IMR-90 (cell line): ENCODE data around the gene CENPU. TPM values are rescaled to one million over a fixed set of nuclear protein-coding genes. Genes with fewer than 3 reads are reported as not detected.

Experiments
- ATAC-seq: fragments of 200-7000 bp; cut with Tn5 transposase; 2 replicates; pipeline ENCODE4 v1.9.1; 2020; ENCODE audit warnings: low read depth, mild to moderate bottlenecking, moderate library complexity
- BruUV-seq: library from RNA; stranded (reverse); fragments of 400-500 nt; replicated peaks from 2 replicates; lab custom pipeline; 2021; lab: Mats Ljungman, UMichigan
- CTCF ChIA-PET: fragments of 300-600 bp; formaldehyde crosslinking; extraction: SDS; loops from one replicate; lab custom pipeline; 2021; ENCODE audit warnings: antibody characterized with exemption; lab: Yijun Ruan, JAX
- POLR2A ChIA-PET: fragments of 300-600 bp; sonication (Branson Sonifier 250); formaldehyde crosslinking; loops from one replicate; lab custom pipeline; 2022; ENCODE audit warnings: antibody characterized with exemption; ENCODE audit not compliant: unreplicated experiment; lab: Charles Lee
- DNase-seq: peaks from one replicate; pipeline ENCODE4 v3.0.0; 2013
- H2AFZ ChIP-seq: replicated peaks from 2 replicates; pipeline ENCODE3; 2013; ENCODE audit warnings: low read length, mild to moderate bottlenecking; ENCODE audit not compliant: poor library complexity
- H2AK5ac ChIP-seq: 2 replicates; pipeline ENCODE4 v1.6.1; 2013; ENCODE audit warnings: low read depth, low read length, inconsistent platforms
- H2AK9ac ChIP-seq: replicated peaks from 2 replicates; pipeline ENCODE3; 2013; ENCODE audit warnings: mild to moderate bottlenecking, low read depth, low read length, moderate library complexity; ENCODE audit not compliant: poor library complexity
- H2BK120ac ChIP-seq: 2 replicates; pipeline ENCODE4 v1.6.1; 2013; ENCODE audit warnings: low read depth, low read length, inconsistent platforms
- H2BK15ac ChIP-seq: 3 replicates; pipeline ENCODE4 v1.6.1; 2013; ENCODE audit warnings: low read depth, low read length, inconsistent platforms
- H2BK20ac ChIP-seq: 2 replicates; pipeline ENCODE4 v1.6.1; 2013; ENCODE audit warnings: low read depth, mild to moderate bottlenecking, inconsistent platforms, low read length, moderate library complexity
- H2BK5ac ChIP-seq: 2 replicates; pipeline ENCODE4 v1.6.1; 2013; ENCODE audit warnings: mild to moderate bottlenecking, low read depth, low read length, inconsistent platforms; ENCODE audit not compliant: poor library complexity, severe bottlenecking
- H3K14ac ChIP-seq: replicated peaks from 2 replicates; pipeline ENCODE4 v1.6.1; 2013; ENCODE audit warnings: low read depth, low read length, inconsistent platforms
- H3K18ac ChIP-seq: 2 replicates; pipeline ENCODE4 v1.6.1; 2013; ENCODE audit warnings: low read depth, low read length, control low read depth
- H3K23ac ChIP-seq: 2 replicates; pipeline ENCODE4 v1.6.1; 2013; ENCODE audit warnings: low read depth, low read length, inconsistent platforms
- H3K27ac ChIP-seq: 2 replicates; pipeline ENCODE4 v1.5.1; 2013; ENCODE audit warnings: mild to moderate bottlenecking, control low read depth, low read length; ENCODE audit not compliant: insufficient read depth
- H3K27me3 ChIP-seq: 2 replicates; pipeline ENCODE4 v1.6.1; 2013; ENCODE audit warnings: low read length; ENCODE audit not compliant: control insufficient read depth, insufficient read depth
- H3K36me3 ChIP-seq: 2 replicates; pipeline ENCODE4 v1.6.1; 2013; ENCODE audit warnings: low read length, mixed read lengths; ENCODE audit not compliant: control insufficient read depth, insufficient read depth
- H3K4ac ChIP-seq: 2 replicates; pipeline ENCODE4 v1.6.1; 2013; ENCODE audit warnings: low read depth, low read length, inconsistent platforms
- H3K4me1 ChIP-seq: 2 replicates; pipeline ENCODE4 v1.6.1; 2013; ENCODE audit warnings: low read length, mixed read lengths; ENCODE audit not compliant: control insufficient read depth, insufficient read depth
- H3K4me2 ChIP-seq: 2 replicates; pipeline ENCODE4 v1.6.1; 2013; ENCODE audit warnings: low read depth, mild to moderate bottlenecking, control low read depth, low read length, moderate library complexity
- H3K4me3 ChIP-seq: 2 replicates; pipeline ENCODE4 v1.5.1; 2013; ENCODE audit warnings: low read depth, mild to moderate bottlenecking, control low read depth, low read length, moderate library complexity; ENCODE audit not compliant: insufficient read depth
- H3K56ac ChIP-seq: 2 replicates; pipeline ENCODE4 v1.6.1; 2013; ENCODE audit warnings: low read length, inconsistent platforms; ENCODE audit not compliant: insufficient read depth; ENCODE audit errors: extremely low read depth
- H3K79me1 ChIP-seq, 2 experiments: 2 replicates each; pipeline ENCODE4 v1.6.1; 2013; ENCODE audit warnings: low read length in 2 of 2, inconsistent platforms in 1 of 2, low read depth in 1 of 2
- H3K9ac ChIP-seq: 2 replicates; pipeline ENCODE4 v1.6.1; 2013; ENCODE audit warnings: low read depth, low read length, control low read depth
- H3K9me1 ChIP-seq: 2 replicates; pipeline ENCODE4 v1.6.1; 2013; ENCODE audit warnings: low read length, inconsistent platforms; ENCODE audit not compliant: insufficient read depth
- H3K9me3 ChIP-seq: 2 replicates; pipeline ENCODE4 v1.6.1; 2013; ENCODE audit warnings: low read length; ENCODE audit not compliant: control insufficient read depth, insufficient read depth
- H4K20me1 ChIP-seq: 2 replicates; pipeline ENCODE4 v1.6.1; 2013; ENCODE audit warnings: low read length, inconsistent platforms; ENCODE audit not compliant: insufficient read depth
- H4K5ac ChIP-seq: 2 replicates; pipeline ENCODE4 v1.6.1; 2013; ENCODE audit warnings: mild to moderate bottlenecking, low read depth, low read length, control low read depth
- H4K8ac ChIP-seq, 2 experiments: 2 replicates each; pipeline ENCODE4 v1.6.1; 2013; ENCODE audit warnings: low read depth in 2 of 2, low read length in 2 of 2, control low read depth in 1 of 2, inconsistent platforms in 1 of 2
- H4K91ac ChIP-seq: 2 replicates; pipeline ENCODE4 v1.6.1; 2013; ENCODE audit warnings: low read depth, low read length, inconsistent platforms; ENCODE audit not compliant: insufficient read depth
- BHLHE40 ChIP-seq: fragments of 150-350 bp; IDR thresholded peaks from 2 replicates; pipeline ENCODE4 v1.6.1; 2016; ENCODE audit warnings: mild to moderate bottlenecking, low read depth, low read length
- CHD1 ChIP-seq: IDR thresholded peaks from 2 replicates; pipeline ENCODE4 v1.6.1; 2012; ENCODE audit warnings: low read depth, low read length, improper control_type of control experiment
- FOS ChIP-seq: fragments of 150-350 bp; IDR thresholded peaks from 2 replicates; pipeline ENCODE4 v1.6.1; 2016; ENCODE audit warnings: low read depth, low read length
- MAFK ChIP-seq: IDR thresholded peaks from 2 replicates; pipeline ENCODE4 v1.6.1; 2012; ENCODE audit warnings: low read depth, low read length, improper control_type of control experiment
- MAZ ChIP-seq: IDR thresholded peaks from 2 replicates; pipeline ENCODE4 v1.6.1; 2012; ENCODE audit warnings: low read depth, mild to moderate bottlenecking, low read length, improper control_type of control experiment, moderate library complexity, borderline replicate concordance
- RAD21 ChIP-seq: IDR thresholded peaks from 2 replicates; pipeline ENCODE4 v1.6.1; 2012; ENCODE audit warnings: low read length, improper control_type of control experiment
- RCOR1 ChIP-seq: IDR thresholded peaks from 2 replicates; pipeline ENCODE4 v1.6.1; 2012; ENCODE audit warnings: mild to moderate bottlenecking, low read length, improper control_type of control experiment; ENCODE audit not compliant: insufficient replicate concordance
- RFX5 ChIP-seq: IDR thresholded peaks from 2 replicates; pipeline ENCODE4 v1.8.0; 2012; ENCODE audit warnings: low read depth, mild to moderate bottlenecking, low read length, moderate library complexity
- SMC3 ChIP-seq: fragments of 150-350 bp; IDR thresholded peaks from 2 replicates; pipeline ENCODE4 v1.6.1; 2016; ENCODE audit warnings: low read depth, mild to moderate bottlenecking, antibody characterized with exemption, low read length, moderate library complexity
- WGBS, 2 experiments: methylation state at CpG; one replicate each; pipeline versions ENCODE4 v1.1.5 to v1.1.7; 2013; ENCODE audit warnings: missing lambda C conversion rate in 2 of 2; ENCODE audit not compliant: insufficient read length in 1 of 2; ENCODE audit errors: extremely low coverage in 2 of 2; 5-methylcytosine and 5-hydroxymethylcytosine counted together
- dilution Hi-C: fragments of 300-500 bp; cut with HindIII; formaldehyde crosslinking; loops from one replicate; pipeline ENCODE4 v1.14.3; 2018; ENCODE audit warnings: low sequenced_read_pairs; ENCODE audit not compliant: unreplicated experiment
- in situ Hi-C: fragments of 300-500 bp; cut with MboI; formaldehyde crosslinking; loops from 3 replicates; pipeline ENCODE4 v1.14.3; 2019; ENCODE audit warnings: low sequenced_read_pairs, inconsistent platforms, mixed read lengths
- intact Hi-C: fragments of 100-400 bp; cut with micrococcal nuclease; formaldehyde crosslinking; loops from 2 replicates; pipeline ENCODE4 v1.10.0; 2022
- polyA plus RNA-seq, 3 experiments: library from polyadenylated mRNA; depleted of rRNA; stranded (reverse); fragments of >200 nt; gene quantifications; 2 replicates each; pipeline ENCODE4 v1.2.3, GENCODE V29; 2012; ENCODE audit warnings: low replicate concordance in 1 of 3
- total RNA-seq: library from RNA; depleted of rRNA; stranded (reverse); fragments of >200 nt; gene quantifications from 2 replicates; pipeline ENCODE4 v1.2.3, GENCODE V29; 2012
- TF ChIP-seq, protein P1 (sequence below): conservative IDR thresholded peaks from 2 replicates; pipeline ENCODE4 v1.5.1; 2012; ENCODE audit warnings: mild to moderate bottlenecking, low read depth, low read length, improper control_type of control experiment
- TF ChIP-seq, protein P2 (sequence below): fragments of 150-350 bp; IDR thresholded peaks from 2 replicates; pipeline ENCODE4 v1.6.1; 2017; ENCODE audit warnings: mild to moderate bottlenecking, antibody characterized with exemption, low read length, low read depth

CENPU gene
- total and polyA plus RNA-seq, 2 of the 4 experiments (the other 2 are of a cell fraction), result 13.6 to 14.6 TPM

DNA sequence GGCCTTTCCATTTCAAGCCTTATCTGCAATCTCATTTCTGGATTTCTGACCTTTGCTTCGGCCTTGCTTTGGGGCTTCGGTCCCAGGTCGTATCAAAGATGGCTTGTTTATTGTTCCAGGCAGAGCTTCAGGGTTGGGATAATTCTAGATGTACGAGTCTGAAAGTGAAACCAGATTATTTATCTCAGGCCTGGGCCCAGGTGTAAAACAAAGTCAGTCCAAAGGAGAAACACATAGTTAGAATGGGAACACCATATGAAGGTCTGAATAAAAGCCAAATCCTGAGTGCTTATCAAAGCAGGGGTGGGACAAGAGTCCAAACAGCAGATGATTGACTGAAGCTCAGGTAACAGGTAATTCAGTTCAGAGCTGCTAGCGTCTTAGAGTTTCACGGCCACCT is 67.2 kb downstream of the CENPU start:
- H3K14ac ChIP-seq, result no peak overlapping the region
- no peak overlapping the region for H2BK5ac ChIP-seq
- no peak overlapping the region for H3K4ac ChIP-seq
- H3K9me1 ChIP-seq, result 0 out of 2 replicates have a peak, but pooled peaks cover 5% of the 10 kb centered on the region
- H2BK20ac ChIP-seq, result no peak overlapping the region
- DNase-seq (no peak), ATAC-seq (no peak)
- no peak overlapping the region for H2AK9ac ChIP-seq
- peaks cover 3% of the 10 kb centered on the region for H3K4me1 ChIP-seq
- H3K36me3 ChIP-seq, result peaks cover 10% of the 10 kb centered on the region
- H4K20me1 ChIP-seq, result no peaks in the 10 kb centered on the region
- intact Hi-C loops (no loop called here), in situ Hi-C loops (no loop called here), dilution Hi-C loops (no loop called here)
- H3K4me2 ChIP-seq, result no peak overlapping the region
- ChIA-PET POLR2A (no interaction called here), CTCF (no interaction called here)
- no peaks in the 10 kb centered on the region; a peak in 1 of 4 replicates for H3K79me1 ChIP-seq
- H3K18ac ChIP-seq, result no peak overlapping the region
- H4K5ac ChIP-seq, result no peak overlapping the region
- no peak overlapping the region for H4K8ac ChIP-seq
- no peaks in the 10 kb centered on the region for H3K9me3 ChIP-seq
- no peak overlapping the region for H3K27ac ChIP-seq
- H2BK120ac ChIP-seq, result no peak overlapping the region
- no peak overlapping the region for H2BK15ac ChIP-seq
- TF ChIP-seq MAZ (no peak), FOS (no peak), BHLHE40 (no peak), RCOR1 (no peak), SMC3 (no peak), RFX5 (no peak), RAD21 (no peak), MAFK (no peak), CHD1 (no peak)
- TF ChIP-seq, protein P1, sequence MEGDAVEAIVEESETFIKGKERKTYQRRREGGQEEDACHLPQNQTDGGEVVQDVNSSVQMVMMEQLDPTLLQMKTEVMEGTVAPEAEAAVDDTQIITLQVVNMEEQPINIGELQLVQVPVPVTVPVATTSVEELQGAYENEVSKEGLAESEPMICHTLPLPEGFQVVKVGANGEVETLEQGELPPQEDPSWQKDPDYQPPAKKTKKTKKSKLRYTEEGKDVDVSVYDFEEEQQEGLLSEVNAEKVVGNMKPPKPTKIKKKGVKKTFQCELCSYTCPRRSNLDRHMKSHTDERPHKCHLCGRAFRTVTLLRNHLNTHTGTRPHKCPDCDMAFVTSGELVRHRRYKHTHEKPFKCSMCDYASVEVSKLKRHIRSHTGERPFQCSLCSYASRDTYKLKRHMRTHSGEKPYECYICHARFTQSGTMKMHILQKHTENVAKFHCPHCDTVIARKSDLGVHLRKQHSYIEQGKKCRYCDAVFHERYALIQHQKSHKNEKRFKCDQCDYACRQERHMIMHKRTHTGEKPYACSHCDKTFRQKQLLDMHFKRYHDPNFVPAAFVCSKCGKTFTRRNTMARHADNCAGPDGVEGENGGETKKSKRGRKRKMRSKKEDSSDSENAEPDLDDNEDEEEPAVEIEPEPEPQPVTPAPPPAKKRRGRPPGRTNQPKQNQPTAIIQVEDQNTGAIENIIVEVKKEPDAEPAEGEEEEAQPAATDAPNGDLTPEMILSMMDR, result no peak
- TF ChIP-seq, protein P2, sequence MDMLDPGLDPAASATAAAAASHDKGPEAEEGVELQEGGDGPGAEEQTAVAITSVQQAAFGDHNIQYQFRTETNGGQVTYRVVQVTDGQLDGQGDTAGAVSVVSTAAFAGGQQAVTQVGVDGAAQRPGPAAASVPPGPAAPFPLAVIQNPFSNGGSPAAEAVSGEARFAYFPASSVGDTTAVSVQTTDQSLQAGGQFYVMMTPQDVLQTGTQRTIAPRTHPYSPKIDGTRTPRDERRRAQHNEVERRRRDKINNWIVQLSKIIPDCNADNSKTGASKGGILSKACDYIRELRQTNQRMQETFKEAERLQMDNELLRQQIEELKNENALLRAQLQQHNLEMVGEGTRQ, result no peak
- H4K91ac ChIP-seq, result no peak overlapping the region
- no peak overlapping the region for H3K23ac ChIP-seq
- H2AFZ ChIP-seq, result no peak overlapping the region
- H3K4me3 ChIP-seq, result no peak overlapping the region
- H3K56ac ChIP-seq, result no peak overlapping the region
- BruUV-seq, result no TSS peak
- no peak overlapping the region for H3K9ac ChIP-seq
- no peaks in the 10 kb centered on the region for H3K27me3 ChIP-seq
- H2AK5ac ChIP-seq, result no peak overlapping the region
- 75% methylated on average over 5 of the region's 6 CpGs; no CpG with 5 or more reads in 1 of the 2 experiments for WGBS, 2 experiments
